HepG2 (cell line): ENCODE measurements around the gene CPVL. TPM values are rescaled to one million over a fixed set of nuclear protein-coding genes. Genes with fewer than 3 reads are reported as not detected.

Source experiments
- ATAC-seq: fragments of 200-7000 bp; cut with Tn5 transposase; 3 replicates; pipeline ENCODE4 v1.9.1; 2020; ENCODE audit warnings: mild to moderate bottlenecking, moderate library complexity
- BruUV-seq: library from RNA; stranded (reverse); fragments of 400-500 nt; replicated peaks from 2 replicates; lab custom pipeline; 2021; lab: Mats Ljungman, UMichigan
- CTCF ChIA-PET: fragments of 300-600 bp; formaldehyde crosslinking; extraction: SDS; loops from one replicate; lab custom pipeline; 2021; ENCODE audit warnings: low total read pairs, inconsistent platforms, low intra/inter-chr PET ratio; lab: Yijun Ruan, JAX
- POLR2A ChIA-PET: fragments of 350-600 bp; sonication (Branson Sonifier 250); formaldehyde crosslinking; loops from one replicate; lab custom pipeline; 2020; ENCODE audit warnings: antibody characterized with exemption, inconsistent platforms; lab: Yijun Ruan, JAX
- DNase-seq: peaks from one replicate; pipeline ENCODE4 v3.0.0-alpha.2; 2015; ENCODE audit warnings: low spot score
- FAIRE-seq: peaks from 3 replicates; lab custom pipeline; 2011; peaks lifted over from hg19 to GRCh38; lab: Jason Lieb, UNC
- H2AFZ ChIP-seq: one replicate; pipeline ENCODE4 v1.6.1; 2011; ENCODE audit warnings: low read length, inconsistent platforms
- H3K27ac ChIP-seq: fragments of 300-600 bp; 3 replicates; pipeline ENCODE4 v1.8.0; 2011; ENCODE audit warnings: mixed run types, mild to moderate bottlenecking, mixed read lengths, low read length, inconsistent platforms; ENCODE audit not compliant: insufficient read depth; ENCODE audit errors: extremely low read length
- H3K27me3 ChIP-seq, 2 experiments: fragments of 200-600 bp in 1 of 2; 2 replicates in 1 of 2; 3 replicates in 1 of 2; pipeline versions ENCODE4 v1.6.0 to v1.8.0; 2011; ENCODE audit warnings: low read length in 2 of 2, mild to moderate bottlenecking in 2 of 2, moderate library complexity in 2 of 2, inconsistent platforms in 1 of 2; ENCODE audit not compliant: insufficient read depth in 2 of 2, control insufficient read depth in 1 of 2
- H3K36me3 ChIP-seq, 2 experiments: fragments of 200-600 bp in 1 of 2; replicated peaks in 1 of 2; 2 replicates in 1 of 2; 3 replicates in 1 of 2; pipeline versions ENCODE4 v1.5.1 to v1.8.0; 2011; ENCODE audit warnings: low read length in 2 of 2, inconsistent platforms in 1 of 2; ENCODE audit not compliant: insufficient read depth in 2 of 2, control insufficient read depth in 1 of 2
- H3K4me1 ChIP-seq: 2 replicates; pipeline ENCODE4 v1.5.1; 2012; ENCODE audit warnings: low read length, inconsistent platforms; ENCODE audit not compliant: insufficient read depth
- H3K4me2 ChIP-seq: 2 replicates; pipeline ENCODE4 v1.6.0; 2011; ENCODE audit warnings: low read depth, low read length, inconsistent platforms
- H3K4me3 ChIP-seq, 3 experiments: fragments of 200-600 bp in 1 of 3; sonication (generic), shearing (Covaris generic) in 1 of 3; replicated peaks in 1 of 3; 2 replicates each; pipeline ENCODE4 v1.5.1; 2011 to 2016; ENCODE audit warnings: low read length in 3 of 3, inconsistent platforms in 2 of 3, low read depth in 2 of 3, mild to moderate bottlenecking in 2 of 3, control low read depth in 1 of 3, mixed read lengths in 1 of 3; ENCODE audit not compliant: insufficient read depth in 1 of 3
- H3K79me2 ChIP-seq: one replicate; pipeline ENCODE4 v1.6.1; 2011; ENCODE audit warnings: low read length, inconsistent platforms; ENCODE audit not compliant: insufficient read depth
- H3K9ac ChIP-seq: 2 replicates; pipeline ENCODE4 v1.6.0; 2011; ENCODE audit warnings: mild to moderate bottlenecking, low read depth, low read length, inconsistent platforms; ENCODE audit not compliant: insufficient read depth
- H3K9me3 ChIP-seq: 2 replicates; pipeline ENCODE4 v1.5.1; 2012; ENCODE audit warnings: mild to moderate bottlenecking, low read length
- H4K20me1 ChIP-seq: 2 replicates; pipeline ENCODE4 v1.6.0; 2011; ENCODE audit warnings: inconsistent platforms, mild to moderate bottlenecking, low read length, moderate library complexity; ENCODE audit not compliant: insufficient read depth
- CAMTA2 ChIP-seq: sonication (generic); formaldehyde crosslinking; IDR thresholded peaks from 2 replicates; pipeline ENCODE4 v1.4.0; 2020; ENCODE audit warnings: mild to moderate bottlenecking, missing genetic modification reagents, borderline replicate concordance
- CSRNP2 ChIP-seq: sonication (generic); formaldehyde crosslinking; conservative IDR thresholded peaks from 2 replicates; pipeline ENCODE4 v1.8.0; 2022; ENCODE audit warnings: low read depth, missing genetic modification reagents
- GTF3A ChIP-seq: sonication (generic); formaldehyde crosslinking; conservative IDR thresholded peaks from 2 replicates; pipeline ENCODE4 v1.4.0; 2020; ENCODE audit warnings: mild to moderate bottlenecking, missing genetic modification reagents
- HMGA1 ChIP-seq: sonication (generic); formaldehyde crosslinking; conservative IDR thresholded peaks from 2 replicates; pipeline ENCODE4 v1.4.0; 2020; ENCODE audit warnings: missing genetic modification reagents
- ISL2 ChIP-seq: sonication (generic); formaldehyde crosslinking; IDR thresholded peaks from 2 replicates; pipeline ENCODE4 v1.5.0; 2020; ENCODE audit warnings: missing genetic modification reagents
- KLF6 ChIP-seq: IDR thresholded peaks from 2 replicates; pipeline ENCODE4 v1.8.0; 2016; ENCODE audit warnings: missing biosample characterization, missing genetic modification reagents
- MIXL1 ChIP-seq: IDR thresholded peaks from 2 replicates; pipeline ENCODE4 v1.6.1; 2016
- NCOA1 ChIP-seq: sonication (generic); formaldehyde crosslinking; IDR thresholded peaks from 2 replicates; pipeline ENCODE4 v1.9.0; 2021; ENCODE audit warnings: missing genetic modification reagents
- POGZ ChIP-seq: sonication (generic); formaldehyde crosslinking; IDR thresholded peaks from 2 replicates; pipeline ENCODE4 v1.4.0; 2020; ENCODE audit warnings: mild to moderate bottlenecking, missing genetic modification reagents
- POLR2A ChIP-seq, 2 experiments: IDR thresholded peaks; 2 replicates each; pipeline ENCODE4 v1.6.1; 2011; ENCODE audit warnings: low read depth in 2 of 2, low read length in 2 of 2, mild to moderate bottlenecking in 1 of 2, moderate library complexity in 1 of 2; ENCODE audit not compliant: insufficient read depth in 1 of 2
- REST ChIP-seq, 2 experiments: IDR thresholded peaks; 2 replicates each; pipeline ENCODE4 v1.6.1; 2011 to 2012; ENCODE audit warnings: low read length in 2 of 2, borderline replicate concordance in 1 of 2, low read depth in 1 of 2, mild to moderate bottlenecking in 1 of 2, moderate library complexity in 1 of 2
- RNF2 ChIP-seq: fragments of 450-650 bp; conservative IDR thresholded peaks from 2 replicates; pipeline ENCODE4 v1.6.1; 2016; ENCODE audit warnings: low read depth
- SP5 ChIP-seq: IDR thresholded peaks from 2 replicates; pipeline ENCODE4 v1.6.1; 2016; ENCODE audit warnings: low read depth, borderline replicate concordance
- SRF ChIP-seq: IDR thresholded peaks from 2 replicates; pipeline ENCODE4 v1.6.1; 2011; ENCODE audit warnings: mild to moderate bottlenecking, low read depth, low read length, moderate library complexity
- TCF7L2 ChIP-seq: IDR thresholded peaks from 2 replicates; pipeline ENCODE4 v1.6.1; 2011; ENCODE audit warnings: mild to moderate bottlenecking, low read depth, low read length, moderate library complexity
- ZBTB25 ChIP-seq: IDR thresholded peaks from 2 replicates; pipeline ENCODE4 v1.6.1; 2018; ENCODE audit warnings: missing genetic modification reagents
- ZFP41 ChIP-seq: sonication (generic); formaldehyde crosslinking; IDR thresholded peaks from 2 replicates; pipeline ENCODE4 v1.4.0; 2020; ENCODE audit warnings: mild to moderate bottlenecking, missing genetic modification reagents, borderline replicate concordance
- ZFP82 ChIP-seq: sonication (generic); formaldehyde crosslinking; IDR thresholded peaks from 2 replicates; pipeline ENCODE4 v1.5.1; 2020; ENCODE audit warnings: mild to moderate bottlenecking, missing genetic modification reagents, borderline replicate concordance
- ZNF7 ChIP-seq: IDR thresholded peaks from 2 replicates; pipeline ENCODE4 v1.6.1; 2016; ENCODE audit warnings: missing biosample characterization, missing genetic modification reagents
- WGBS: methylation state at CpG from one replicate; pipeline ENCODE4 v1.1.6; 2017; ENCODE audit warnings: low lambda C conversion rate; 5-methylcytosine and 5-hydroxymethylcytosine counted together
- in situ Hi-C: cut with HindIII; loops from 2 replicates; pipeline ENCODE4 v1.10.0; 2017; ENCODE audit warnings: low pct_unique_long_range_greater_than_20kb; ENCODE audit not compliant: extremely low pct_ligation_motif_present
- intact Hi-C: fragments of 100-400 bp; cut with micrococcal nuclease; formaldehyde crosslinking; loops from one replicate; pipeline ENCODE4 v1.10.0; 2022; ENCODE audit not compliant: unreplicated experiment
- polyA plus RNA-seq, 8 experiments: library from polyadenylated mRNA; depleted of rRNA in 3 of 8; stranded (reverse) in 7 of 8; unstranded in 1 of 8; fragments of >200 nt; fragmentation: Illumina TruSeq in 4 of 8; extraction: Trizol in 4 of 8; gene quantifications; 2 replicates each; pipeline versions ENCODE4 v1.2.1 to v1.2.3, GENCODE V29; 2011 to 2016; ENCODE audit warnings: low read depth in 4 of 8, missing spikeins in 1 of 8, mixed read lengths in 1 of 8; ENCODE audit not compliant: insufficient read depth in 1 of 8
- total RNA-seq, 5 experiments: library from RNA; depleted of rRNA; stranded (reverse); fragments of >200 nt; fragmentation: Illumina TruSeq; extraction: Trizol; gene quantifications; 2 replicates each; pipeline ENCODE4 v1.2.3, GENCODE V29; 2016; ENCODE audit warnings: low read depth in 1 of 5

CPVL gene
- total and polyA plus RNA-seq, 2 of the 13 experiments (the other 11 are each of a cell fraction or from before 2014, with no cell fraction given): 59.2 to 294 TPM

DNA sequence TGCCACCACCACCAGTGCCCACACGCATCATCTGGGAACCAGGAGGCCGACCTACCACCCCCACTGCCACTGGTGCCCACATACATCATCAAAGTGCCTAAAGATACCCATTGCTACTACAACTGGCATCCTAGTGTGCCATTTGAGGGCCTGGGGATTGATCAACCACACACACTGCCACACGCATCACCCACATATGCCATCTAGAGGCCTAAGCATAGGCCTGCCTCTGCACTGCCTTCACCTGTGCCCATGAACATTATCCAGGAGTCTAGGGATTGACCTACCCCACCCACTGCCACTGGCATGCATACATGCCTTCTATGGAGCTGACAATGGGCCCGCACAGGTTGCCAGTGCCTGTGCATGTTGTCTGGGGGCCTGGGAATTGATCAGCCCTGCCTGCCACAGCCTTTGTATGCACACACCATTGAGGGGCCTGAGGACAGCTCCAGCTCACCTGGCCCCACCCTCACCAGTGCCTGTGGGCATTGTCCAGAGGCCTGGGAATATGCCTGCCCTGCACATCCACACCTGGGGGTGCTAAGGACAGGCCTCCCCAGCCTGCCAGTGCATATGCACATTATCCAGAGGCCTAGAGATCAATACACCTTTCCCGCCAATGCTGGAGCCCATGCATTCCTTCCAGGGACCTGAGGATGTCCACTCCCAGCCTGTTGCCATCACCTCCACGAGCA lies 123.9 kb downstream of the CPVL start:
- no TSS peak for BruUV-seq
- ATAC-seq (no peak), DNase-seq (no peak), FAIRE-seq (no peak)
- ChIA-PET CTCF (no interaction called here), POLR2A (no interaction called here)
- Histone ChIP-seq H3K4me3 (no peak overlapping the region), H3K27me3 (no peaks in the 10 kb centered on the region), H3K4me1 (no peaks in the 10 kb centered on the region), H3K27ac (no peak overlapping the region), H3K36me3 (peaks cover 5% of the 10 kb centered on the region in 2 experiments; a peak in 2 of 5 replicates), H2AFZ (no peak overlapping the region), H3K79me2 (no peaks in the 10 kb centered on the region), H3K9me3 (peaks cover 19% of the 10 kb centered on the region; the same call in 1 of the 2 replicates), H3K9ac (no peak overlapping the region)
- intact Hi-C loops (no loop called here), in situ Hi-C loops (no loop called here)
- TF ChIP-seq SP5 (CRISPR knock-in tag) (no peak), POLR2A (IDR thresholded peaks at IDR 0.05; ENCODE audit: insufficient read depth in 1 of 2, low read depth in 2 of 2, low read length in 2 of 2) (no peak), GTF3A (no peak), ZFP82 (CRISPR knock-in tag) (no peak), ZNF7 (no peak), ZFP41 (CRISPR knock-in tag) (no peak), CAMTA2 (no peak), KLF6 (CRISPR knock-in tag) (no peak), NCOA1 (CRISPR knock-in tag) (no peak), POGZ (CRISPR knock-in tag) (no peak), REST (IDR thresholded peaks at IDR 0.05; ENCODE audit: borderline replicate concordance in 1 of 2, low read depth in 1 of 2, low read length in 2 of 2) (no peak), ISL2 (CRISPR knock-in tag) (no peak), TCF7L2 (no peak), MIXL1 (CRISPR knock-in tag) (no peak), SRF (no peak), RNF2 (no peak), ZBTB25 (no peak), CSRNP2 (CRISPR knock-in tag) (no peak), HMGA1 (CRISPR knock-in tag) (no peak)
- TF ChIP-seq, all 625 proteins: peak for 0
- H3K4me2 ChIP-seq: no peak overlapping the region
- 100% methylated on average over 2 of the region's 6 CpGs for WGBS
- no peaks in the 10 kb centered on the region for H4K20me1 ChIP-seq
